SK-N-SH (cell line): ENCODE measurements around the gene GRAMD2A. TPM values are rescaled to one million over a fixed set of nuclear protein-coding genes. Genes with fewer than 3 reads are reported as not detected.
A peak's percentile ranks its signal among the peaks of the same experiment; 100 is the strongest.

Experiments used
- CTCF ChIA-PET: fragments of 300-600, 350-600 bp; formaldehyde crosslinking; extraction: SDS; loops from one replicate; lab custom pipeline; 2021; lab: Yijun Ruan, JAX
- POLR2A ChIA-PET: fragments of 350-600 bp; sonication (Branson Sonifier 250); formaldehyde crosslinking; extraction: SDS; loops from one replicate; lab custom pipeline; 2020; ENCODE audit warnings: antibody characterized with exemption, inconsistent platforms; lab: Yijun Ruan, JAX
- DNase-seq: peaks from one replicate; pipeline ENCODE4 v3.0.0; 2012
- H2AFZ ChIP-seq: fragments of 200-600 bp; sonication (generic); 2 replicates; pipeline ENCODE4 v1.8.1; 2016; ENCODE audit warnings: antibody characterized with exemption, mild to moderate bottlenecking, low read depth
- H3F3A ChIP-seq: fragments of 200-600 bp; sonication (generic); replicated peaks from 2 replicates; pipeline ENCODE3; 2016; ENCODE audit warnings: antibody characterized with exemption, mild to moderate bottlenecking; ENCODE audit not compliant: insufficient read depth
- H3K27ac ChIP-seq, 2 experiments: fragments of 200-500 bp in 1 of 2; fragments of 200-600 bp in 1 of 2; sonication (Bioruptor generic) in 1 of 2; sonication (generic), shearing (Covaris generic) in 1 of 2; 2 replicates each; pipeline versions ENCODE4 v1.5.1 to v1.6.1; 2014 to 2016; ENCODE audit warnings: low read depth in 2 of 2, inconsistent platforms in 1 of 2, low read length in 1 of 2, mild to moderate bottlenecking in 1 of 2, mixed read lengths in 1 of 2
- H3K27me3 ChIP-seq: fragments of 200-600 bp; sonication (generic), shearing (Covaris generic); 2 replicates; pipeline ENCODE4 v1.6.1; 2016; ENCODE audit warnings: mixed run types; ENCODE audit not compliant: insufficient read depth
- H3K36me3 ChIP-seq, 2 experiments: fragments of 200-500 bp in 1 of 2; fragments of 200-600 bp in 1 of 2; sonication (Bioruptor generic) in 1 of 2; sonication (generic) in 1 of 2; replicated peaks in 1 of 2; 2 replicates each; pipeline versions ENCODE3 to v1.5.1; 2014 to 2016; ENCODE audit warnings: low read length in 1 of 2, mild to moderate bottlenecking in 1 of 2; ENCODE audit not compliant: insufficient read depth in 2 of 2, control insufficient read depth in 1 of 2
- H3K4me1 ChIP-seq, 2 experiments: fragments of 200-500 bp in 1 of 2; fragments of 200-600 bp in 1 of 2; sonication (Bioruptor generic) in 1 of 2; sonication (generic), shearing (Covaris generic) in 1 of 2; 2 replicates each; pipeline versions ENCODE4 v1.5.1 to v1.6.1; 2014 to 2016; ENCODE audit warnings: low read depth in 1 of 2, low read length in 1 of 2, mixed run types in 1 of 2; ENCODE audit not compliant: insufficient read depth in 2 of 2, control insufficient read depth in 1 of 2
- H3K4me2 ChIP-seq: fragments of 200-600 bp; sonication (generic), shearing (Covaris generic); 2 replicates; pipeline ENCODE4 v1.6.1; 2017; ENCODE audit warnings: mixed run types
- H3K4me3 ChIP-seq, 2 experiments: fragments of 200-500 bp in 1 of 2; fragments of 200-600 bp in 1 of 2; sonication (Bioruptor generic) in 1 of 2; sonication (generic), shearing (Covaris generic) in 1 of 2; 2 replicates each; pipeline versions ENCODE4 v1.5.1 to v1.8.1; 2014 to 2016; ENCODE audit warnings: low read depth in 2 of 2, inconsistent platforms in 1 of 2, low read length in 1 of 2, mild to moderate bottlenecking in 1 of 2, mixed read lengths in 1 of 2, moderate library complexity in 1 of 2
- H3K79me2 ChIP-seq: fragments of 200-600 bp; sonication (generic); 2 replicates; pipeline ENCODE4 v1.8.1; 2017; ENCODE audit warnings: mild to moderate bottlenecking; ENCODE audit not compliant: insufficient read depth
- H3K9ac ChIP-seq: fragments of 200-600 bp; sonication (generic); 2 replicates; pipeline ENCODE4 v1.6.1; 2017; ENCODE audit warnings: mixed run types
- H3K9me2 ChIP-seq: fragments of 200-600 bp; sonication (generic); 2 replicates; pipeline ENCODE4 v1.6.1; 2017; ENCODE audit warnings: mixed run types
- H3K9me3 ChIP-seq: fragments of 200-600 bp; sonication (generic); 2 replicates; pipeline ENCODE4 v1.6.1; 2017; ENCODE audit warnings: mixed run types, mild to moderate bottlenecking, moderate library complexity
- H4K20me1 ChIP-seq: fragments of 200-600 bp; sonication (generic); 2 replicates; pipeline ENCODE4 v1.6.1; 2017; ENCODE audit warnings: mild to moderate bottlenecking, mixed run types; ENCODE audit not compliant: insufficient read depth
- CTCF ChIP-seq: fragments of 200-600 bp; sonication (generic); IDR thresholded peaks from 2 replicates; pipeline ENCODE4 v1.6.1; 2017; ENCODE audit warnings: antibody characterized with exemption, mild to moderate bottlenecking, moderate library complexity
- ELF1 ChIP-seq: IDR thresholded peaks from 2 replicates; pipeline ENCODE4 v1.4.0; 2012
- EZH2phosphoT487 ChIP-seq: fragments of 200-600 bp; sonication (generic); IDR thresholded peaks from 2 replicates; pipeline ENCODE4 v1.6.1; 2017; ENCODE audit warnings: low read depth, mixed run types, mild to moderate bottlenecking, antibody characterized with exemption, moderate library complexity, borderline replicate concordance
- FOSL2 ChIP-seq: IDR thresholded peaks from 2 replicates; pipeline ENCODE4 v1.4.0; 2012; ENCODE audit warnings: low read depth, mild to moderate bottlenecking, moderate library complexity, borderline replicate concordance
- FOXJ3 ChIP-seq: sonication (generic); formaldehyde crosslinking; IDR thresholded peaks from 2 replicates; pipeline ENCODE4 v1.5.1; 2020; ENCODE audit warnings: mild to moderate bottlenecking, missing genetic modification reagents
- FOXM1 ChIP-seq: IDR thresholded peaks from 2 replicates; pipeline ENCODE4 v1.4.0; 2012; ENCODE audit warnings: low read depth, mild to moderate bottlenecking
- GABPA ChIP-seq: IDR thresholded peaks from 2 replicates; pipeline ENCODE4 v1.4.0; 2012; ENCODE audit warnings: low read depth, mild to moderate bottlenecking
- GATA2 ChIP-seq: sonication (generic); formaldehyde crosslinking; IDR thresholded peaks from 2 replicates; pipeline ENCODE4 v1.5.0; 2020; ENCODE audit warnings: mild to moderate bottlenecking, missing genetic modification reagents
- IRF3 ChIP-seq: fragments of 150-350 bp; IDR thresholded peaks from 2 replicates; pipeline ENCODE4 v1.6.1; 2016; ENCODE audit warnings: mild to moderate bottlenecking, low read depth, low read length
- MAX ChIP-seq: IDR thresholded peaks from 2 replicates; pipeline ENCODE4 v1.4.0; 2012; ENCODE audit warnings: low read depth
- NFIC ChIP-seq: IDR thresholded peaks from 2 replicates; pipeline ENCODE4 v1.4.0; 2012; ENCODE audit warnings: borderline replicate concordance
- RAD21 ChIP-seq: IDR thresholded peaks from 2 replicates; pipeline ENCODE4 v1.6.1; 2012; ENCODE audit warnings: mild to moderate bottlenecking, low read length
- RCOR1 ChIP-seq: fragments of 150-350 bp; IDR thresholded peaks from 2 replicates; pipeline ENCODE4 v1.6.1; 2017; ENCODE audit warnings: antibody characterized with exemption, low read length
- RXRA ChIP-seq: IDR thresholded peaks from 2 replicates; pipeline ENCODE4 v1.4.0; 2012; ENCODE audit warnings: low read depth, mild to moderate bottlenecking, borderline replicate concordance
- SIN3A ChIP-seq: IDR thresholded peaks from 2 replicates; pipeline ENCODE4 v1.6.1; 2012; ENCODE audit warnings: low read depth, mild to moderate bottlenecking, low read length, moderate library complexity, borderline replicate concordance
- SMC3 ChIP-seq: IDR thresholded peaks from 2 replicates; pipeline ENCODE4 v1.6.1; 2012; ENCODE audit warnings: low read depth, low read length, improper control_type of control experiment
- TAF1 ChIP-seq: IDR thresholded peaks from 2 replicates; pipeline ENCODE4 v1.6.1; 2012; ENCODE audit warnings: low read depth, mild to moderate bottlenecking, low read length, moderate library complexity, borderline replicate concordance
- TCF12 ChIP-seq: IDR thresholded peaks from 2 replicates; pipeline ENCODE4 v1.4.0; 2012
- TEAD4 ChIP-seq: IDR thresholded peaks from 2 replicates; pipeline ENCODE4 v1.4.0; 2012; ENCODE audit warnings: mild to moderate bottlenecking, borderline replicate concordance; ENCODE audit not compliant: insufficient read depth
- USF2 ChIP-seq: fragments of 150-350 bp; IDR thresholded peaks from 2 replicates; pipeline ENCODE4 v1.6.1; 2017; ENCODE audit warnings: antibody characterized with exemption, low read length, low read depth, borderline replicate concordance
- YY1 ChIP-seq: IDR thresholded peaks from 2 replicates; pipeline ENCODE4 v1.4.0; 2012; ENCODE audit warnings: low read depth, mild to moderate bottlenecking
- WGBS: methylation state at CpG from one replicate; pipeline ENCODE4 v1.1.6; 2017; ENCODE audit warnings: low lambda C conversion rate; 5-methylcytosine and 5-hydroxymethylcytosine counted together
- polyA plus RNA-seq, 3 experiments: library from polyadenylated mRNA; depleted of rRNA; stranded (reverse); fragments of >200 nt; gene quantifications; 2 replicates each; pipeline ENCODE4 v1.2.3, GENCODE V29; 2012

The GRAMD2A gene
- polyA plus RNA-seq, 1 of the 3 experiments (the other 2 are of a cell fraction) = 0.10 TPM

GRCh38 chr15:72155635-72156616, 41.7 kb downstream of the GRAMD2A start:
- peak overlapping the region; percentile 47 to 63 for H3K4me3 ChIP-seq
- peak overlapping the region; percentile 43; the same call in 1 of the 2 replicates for H3K9ac ChIP-seq
- H3K27ac ChIP-seq = 0 out of 4 replicates have a peak overlapping the region, but pooled peaks of 1 of the 2 experiments have one; percentile 4
- peak; percentile 75 for DNase-seq
- peak overlapping the region; percentile 95 for H3K4me2 ChIP-seq
- no peaks in the 10 kb centered on the region for H4K20me1 ChIP-seq
- H3K9me2 ChIP-seq = no peaks in the 10 kb centered on the region
- H3K36me3 ChIP-seq = no peaks in the 10 kb centered on the region
- no peaks in the 10 kb centered on the region for H3F3A ChIP-seq
- ChIA-PET POLR2A (interaction anchor here (0.6 kb wide), 1 partner anchor 70 kb away, joined by 3 read pairs; no protein-coding TSS in a partner anchor), CTCF (interaction anchor here (0.5 to 3.1 kb wide), 68 partner anchors 9 to 764 kb away, joined by 3 to 59 read pairs (median 4); partner anchors contain the start of genes GRAMD2A and NR2E3)
- H3K27me3 ChIP-seq = no peaks in the 10 kb centered on the region
- no peaks in the 10 kb centered on the region for H3K9me3 ChIP-seq
- WGBS = 10% methylated on average over 17 of the region's 19 CpGs
- TF ChIP-seq CTCF (peak; percentile 86), RCOR1 (peak; percentile 45; the same call in 1 of the 2 replicates), EZH2phosphoT487 (no peak), RXRA (no peak), TEAD4 (no peak), SIN3A (0 out of 2 replicates have a peak, but pooled peaks have one; percentile 41), RAD21 (peak; percentile 97), TAF1 (no peak), FOXJ3 (CRISPR knock-in tag) (no peak), TCF12 (no peak), YY1 (no peak), SMC3 (peak; percentile 83)
- peaks cover 10% of the 10 kb centered on the region in 2 experiments; a peak in 1 of 4 replicates for H3K4me1 ChIP-seq
- no peaks in the 10 kb centered on the region for H3K79me2 ChIP-seq
- H2AFZ ChIP-seq = peak overlapping the region; percentile 95

- H3K9ac ChIP-seq = no peak overlapping the region
- ChIA-PET POLR2A (no interaction called here), CTCF (interaction anchor here (0.7 to 3.1 kb wide), 28 partner anchors 10 to 625 kb away, joined by 3 to 59 read pairs (median 6); partner anchors contain the start of gene NR2E3)
- 0 out of 4 replicates have a peak overlapping the region, but pooled peaks of 1 of the 2 experiments have one; percentile 4 for H3K27ac ChIP-seq
- H3K4me2 ChIP-seq = peak overlapping the region; percentile 95
- no peaks in the 10 kb centered on the region for H3K9me3 ChIP-seq
- no peaks in the 10 kb centered on the region for H3K79me2 ChIP-seq
- H3K4me3 ChIP-seq = peak overlapping the region; percentile 47 to 63; a peak in 3 of 4 replicates
- peak overlapping the region; percentile 95 for H2AFZ ChIP-seq
- no peaks in the 10 kb centered on the region for H3K9me2 ChIP-seq
- peak; percentile 45 for DNase-seq
- H3K36me3 ChIP-seq = no peaks in the 10 kb centered on the region
- no peaks in the 10 kb centered on the region for H3K27me3 ChIP-seq
- TF ChIP-seq GABPA (no peak), EZH2phosphoT487 (no peak), ELF1 (no peak), GATA2 (CRISPR knock-in tag) (no peak), TCF12 (peak; percentile 37; the same call in 1 of the 2 replicates), FOXM1 (no peak), FOSL2 (no peak), RXRA (no peak), RAD21 (no peak), SMC3 (no peak), NFIC (peak; percentile 86), MAX (peak; percentile 37; the same call in 1 of the 2 replicates), IRF3 (no peak), USF2 (no peak)
- H3F3A ChIP-seq = no peaks in the 10 kb centered on the region
- H4K20me1 ChIP-seq = no peaks in the 10 kb centered on the region
- WGBS = 44% methylated on average over 14 of the region's 14 CpGs
- peaks cover 10% of the 10 kb centered on the region in 2 experiments; a peak in 1 of 4 replicates for H3K4me1 ChIP-seq
Observed at GRCh38 chr15:72155003-72155621, 42.5 kb downstream of the GRAMD2A start.
